Epidermal melanocyte (primary cell): Measurements from ENCODE around the gene SLC7A6.

Source experiments
- DNase-seq: peaks from one replicate; pipeline ENCODE4 v3.0.0; 2011; ENCODE audit warnings: low spot score; ENCODE audit not compliant: insufficient read length

SLC7A6 gene

GRCh38 chr16:68299571-68300453 is 35.5 kb downstream of the SLC7A6 start:
- no peak for DNase-seq

DNA sequence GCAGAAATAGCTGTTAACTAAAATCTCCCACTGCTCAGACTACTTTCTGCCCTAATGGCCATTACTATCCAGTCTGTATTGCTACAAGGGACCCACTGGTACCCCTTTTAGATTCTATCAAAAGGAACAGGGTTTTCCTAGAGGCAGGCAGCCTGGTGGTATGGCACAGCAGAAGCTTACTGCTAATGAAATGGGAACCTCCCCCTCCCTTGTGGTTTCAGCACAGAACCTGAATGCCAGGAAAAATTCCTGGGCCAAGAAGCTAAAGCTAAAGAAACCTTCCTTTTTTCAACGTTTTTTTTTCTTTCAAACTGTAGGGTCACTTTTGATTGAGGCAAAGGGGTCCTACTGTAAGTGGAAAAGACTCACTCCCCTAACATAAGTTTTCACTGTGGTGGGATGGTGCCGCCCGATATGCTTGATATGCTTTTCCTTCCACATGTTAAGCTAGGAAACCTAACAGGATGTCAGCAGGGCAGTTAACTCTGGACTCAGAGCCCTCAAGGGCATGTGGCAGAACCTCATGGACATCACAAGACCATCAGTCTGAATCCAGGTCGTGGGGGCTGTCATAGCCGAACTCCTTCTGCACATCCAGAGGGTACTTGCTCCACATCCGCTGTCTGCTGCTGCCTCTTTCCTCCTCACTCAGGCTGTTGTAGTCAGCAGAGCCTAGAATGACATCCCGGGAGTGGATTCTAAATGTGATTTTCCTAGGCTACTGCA is 36.6 kb downstream of the SLC7A6 start:
- no peak for DNase-seq

DNA sequence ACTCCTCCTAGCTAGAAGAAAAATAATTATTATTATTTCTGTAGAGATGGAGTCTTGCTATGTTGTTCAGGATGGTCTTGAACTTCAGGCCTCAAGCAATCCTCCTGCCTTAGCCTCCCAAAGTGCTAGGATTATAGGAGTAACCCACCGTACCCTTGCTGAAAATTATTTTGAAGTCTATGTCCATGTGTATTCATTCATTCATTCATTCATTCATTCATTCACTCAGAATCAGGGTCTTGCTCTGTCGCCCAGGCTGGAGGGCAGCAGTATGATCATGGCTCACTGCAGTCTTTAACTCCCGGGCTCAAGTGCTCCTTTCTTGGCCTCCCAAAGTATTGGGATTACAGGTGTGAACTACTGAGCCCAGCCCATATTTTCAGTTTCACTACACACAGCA is 42.3 kb downstream of the SLC7A6 start:
- DNase-seq: no peak

DNA sequence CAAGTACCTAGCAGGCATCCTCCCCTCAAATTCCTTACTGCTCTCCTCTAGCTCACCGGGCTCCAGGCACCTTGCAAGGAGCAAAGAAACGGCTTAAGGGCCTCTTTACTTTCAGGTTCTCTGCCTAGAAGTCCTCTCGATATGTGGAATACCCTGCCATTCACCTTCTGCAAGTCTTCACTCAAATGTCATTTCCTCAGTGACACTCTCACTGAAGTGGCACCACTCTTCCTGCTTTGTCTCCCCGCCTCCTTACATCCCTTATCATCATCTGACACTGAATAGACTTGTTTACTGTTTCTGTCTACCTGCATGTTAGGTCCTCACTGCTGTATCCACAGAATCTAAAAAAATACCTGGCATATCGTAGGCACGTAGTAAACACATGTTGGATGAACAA is 45.5 kb downstream of the SLC7A6 start:
- DNase-seq: no peak

- no peak for DNase-seq
Measured at GRCh38 chr16:68310437-68310773, 46.1 kb downstream of the SLC7A6 start.

GRCh38 chr16:68310774-68311511 is 46.6 kb downstream of the SLC7A6 start, which contains the start of the genes PRMT7 and SLC7A6OS:
PRMT7 (plus strand) TSS chr16:68311019; CDS start chr16:68315980, 4,961 bp downstream.
SLC7A6OS (minus strand) TSS chr16:68310946; CDS start chr16:68310926, 20 bp downstream.
- peak; percentile 98 for DNase-seq

GRCh38 chr16:68313116-68313515 is 48.8 kb downstream of the SLC7A6 start:
- DNase-seq: no peak

DNA sequence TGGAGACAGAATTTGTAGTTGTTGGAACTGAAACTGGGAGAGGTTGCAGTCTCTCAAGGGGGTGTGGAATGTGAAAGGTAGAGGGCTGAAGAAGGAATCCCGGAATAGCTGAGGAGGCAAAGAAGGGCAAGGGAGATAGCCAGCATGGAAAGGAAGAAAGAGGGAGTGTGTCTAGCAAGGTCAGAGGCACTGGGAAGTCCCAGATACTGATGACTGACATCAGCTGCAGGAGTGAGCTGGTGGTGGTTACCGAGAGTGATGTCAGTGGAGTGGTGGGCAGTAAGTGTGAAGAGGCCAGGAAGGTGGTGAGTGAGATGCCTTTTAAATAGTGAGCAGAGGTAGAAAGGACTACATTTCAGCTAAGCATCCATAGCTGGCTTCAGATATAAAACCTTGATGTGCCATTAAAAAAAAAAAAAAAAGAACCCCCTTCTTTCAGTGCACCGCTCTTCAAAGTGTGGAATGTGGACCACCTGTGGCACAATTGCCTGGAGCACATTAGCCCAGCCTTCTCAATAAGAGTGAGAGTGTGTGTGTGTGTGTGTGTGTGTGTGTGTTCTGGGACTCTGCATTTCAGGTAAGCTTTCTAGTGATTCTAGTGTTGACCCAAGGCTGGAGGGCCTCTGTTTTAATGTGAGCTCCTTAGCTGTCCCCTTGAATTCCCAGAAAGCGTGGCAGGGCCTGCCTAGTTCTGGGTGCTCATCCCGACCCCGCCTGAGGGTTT is 55.0 kb downstream of the SLC7A6 start:
- DNase-seq: no peak

DNA sequence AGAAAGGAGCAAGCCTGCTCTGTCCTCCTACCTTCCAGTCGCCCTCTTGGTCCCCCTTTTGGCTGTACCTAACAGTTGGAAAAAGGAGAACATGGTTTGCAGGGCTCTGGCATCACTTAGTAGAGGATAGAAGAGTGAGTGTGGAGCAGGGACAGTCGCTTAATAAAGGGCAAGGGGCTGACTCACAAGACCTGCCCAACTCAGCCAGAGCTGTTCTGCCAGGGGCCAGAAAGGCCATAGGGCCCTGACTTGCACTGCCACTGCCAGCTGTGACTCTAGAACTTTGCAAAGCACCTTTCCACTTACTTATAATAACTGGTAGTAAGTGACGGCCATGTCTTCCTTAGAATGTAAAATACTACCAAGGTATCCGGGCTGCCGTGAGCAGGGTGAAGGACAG is 60.0 kb downstream of the SLC7A6 start:
- DNase-seq: no peak

GRCh38 chr16:68324780-68325357 is 60.5 kb downstream of the SLC7A6 start:
- no peak for DNase-seq

GRCh38 chr16:68328151-68328859 is 64.0 kb downstream of the SLC7A6 start:
- peak; percentile 85 for DNase-seq

DNA sequence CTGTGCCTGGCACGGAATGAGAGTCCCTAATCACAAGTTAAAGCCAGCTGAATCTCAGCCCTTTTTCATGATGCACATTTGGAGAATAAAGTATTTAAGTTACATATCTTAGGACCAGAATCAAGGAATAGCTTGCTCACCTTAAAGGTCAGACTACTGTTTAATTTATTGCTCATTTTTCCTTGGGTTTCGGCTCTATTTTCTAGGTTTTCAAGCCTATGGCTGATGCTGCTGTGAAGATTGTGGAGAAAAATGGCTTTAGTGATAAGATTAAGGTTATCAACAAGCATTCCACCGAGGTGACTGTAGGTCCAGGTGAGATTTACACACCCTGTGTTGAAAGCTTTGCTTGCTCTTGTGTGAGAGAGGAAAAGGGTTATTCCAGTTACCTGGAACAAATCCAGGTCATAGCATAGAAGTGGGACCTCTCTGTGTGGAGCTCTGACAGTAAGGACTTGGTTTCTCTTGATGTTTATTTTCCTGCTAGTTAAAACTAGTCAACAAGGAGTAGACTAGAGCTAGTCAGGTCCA is 64.6 kb downstream of the SLC7A6 start:
- no peak for DNase-seq

- no peak for DNase-seq
Measured at GRCh38 chr16:68331879-68332410, 67.6 kb downstream of the SLC7A6 start.

- no peak for DNase-seq
Measured at GRCh38 chr16:68332411-68333121, 68.2 kb downstream of the SLC7A6 start.

DNA sequence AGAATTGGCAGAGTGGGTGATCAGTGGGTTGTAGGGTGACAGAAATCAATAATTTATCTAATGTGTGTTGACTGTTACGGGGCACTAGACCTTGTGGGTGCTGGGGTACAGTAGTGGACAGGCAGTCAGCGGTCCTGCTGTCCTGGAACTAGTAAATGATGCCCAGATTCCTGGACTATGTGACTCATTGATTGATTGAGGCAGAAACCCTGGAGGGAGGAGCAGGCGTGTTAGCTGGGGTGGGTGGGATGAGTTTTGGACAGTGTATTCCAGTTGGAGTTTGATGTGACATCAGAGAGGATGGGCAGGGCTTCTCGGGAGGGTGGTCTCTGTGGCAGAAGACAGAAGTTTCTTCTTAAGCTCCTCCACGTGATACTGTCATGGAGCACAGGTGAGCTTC is 70.8 kb downstream of the SLC7A6 start:
- DNase-seq: no peak

- no peak for DNase-seq
Measured at GRCh38 chr16:68338326-68339119, 74.2 kb downstream of the SLC7A6 start.

DNA sequence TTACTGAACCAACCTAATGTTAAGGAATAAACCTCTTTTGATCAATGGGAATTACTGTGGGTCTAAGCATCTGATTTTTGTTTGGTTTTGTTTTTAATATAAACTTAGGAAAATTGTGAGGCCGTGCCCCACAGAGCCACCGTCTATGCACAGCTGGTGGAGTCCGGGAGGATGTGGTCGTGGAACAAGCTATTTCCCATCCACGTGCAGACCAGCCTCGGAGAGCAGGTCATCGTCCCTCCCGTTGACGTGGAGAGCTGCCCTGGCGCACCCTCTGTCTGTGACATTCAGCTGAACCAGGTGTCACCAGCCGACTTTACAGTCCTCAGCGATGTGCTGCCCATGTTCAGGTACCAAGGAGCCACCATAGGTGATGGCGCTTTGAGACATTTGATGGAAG is 74.9 kb downstream of the SLC7A6 start:
- no peak for DNase-seq

- no peak for DNase-seq
Measured at GRCh38 chr16:68342620-68343019, 78.3 kb downstream of the SLC7A6 start.
